H9 (cell line): Measurements from ENCODE around the gene ASB10. TPM values are rescaled to one million over a fixed set of nuclear protein-coding genes. Genes with fewer than 3 reads are reported as not detected.

Experiments
- DNase-seq: peaks from one replicate; pipeline ENCODE4 v3.0.0-alpha.2; 2017
- H2AFZ ChIP-seq: one replicate; pipeline ENCODE4 v1.6.1; 2013; ENCODE audit warnings: mild to moderate bottlenecking, low read length, control low read depth, moderate library complexity
- H2AK5ac ChIP-seq: 2 replicates; pipeline ENCODE4 v1.6.1; 2013; ENCODE audit warnings: low read length, control low read depth, mixed read lengths; ENCODE audit not compliant: insufficient read length
- H2BK120ac ChIP-seq: one replicate; pipeline ENCODE4 v1.6.1; 2013; ENCODE audit warnings: low read depth, mild to moderate bottlenecking, low read length, control low read depth, inconsistent platforms; ENCODE audit not compliant: poor library complexity, severe bottlenecking
- H2BK12ac ChIP-seq: 2 replicates; pipeline ENCODE4 v1.6.1; 2013; ENCODE audit warnings: low read length, control low read depth, mixed read lengths, low read depth; ENCODE audit not compliant: insufficient read length
- H2BK15ac ChIP-seq: 2 replicates; pipeline ENCODE4 v1.6.1; 2013; ENCODE audit warnings: low read depth, low read length, control low read depth
- H2BK20ac ChIP-seq: one replicate; pipeline ENCODE4 v1.6.1; 2013; ENCODE audit warnings: low read depth, mild to moderate bottlenecking, low read length, control low read depth, inconsistent platforms; ENCODE audit not compliant: poor library complexity, severe bottlenecking
- H2BK5ac ChIP-seq: 2 replicates; pipeline ENCODE4 v1.6.1; 2013; ENCODE audit warnings: low read length, control low read depth, mixed read lengths; ENCODE audit not compliant: insufficient read length
- H3K14ac ChIP-seq: 2 replicates; pipeline ENCODE4 v1.6.1; 2013; ENCODE audit warnings: low read length, control low read depth; ENCODE audit not compliant: insufficient read depth
- H3K18ac ChIP-seq: 2 replicates; pipeline ENCODE4 v1.6.1; 2013; ENCODE audit warnings: low read depth, mild to moderate bottlenecking, mixed read lengths, low read length, control low read depth; ENCODE audit not compliant: insufficient read length
- H3K23ac ChIP-seq: 2 replicates; pipeline ENCODE4 v1.6.1; 2013; ENCODE audit warnings: low read length, control low read depth, mixed read lengths, low read depth; ENCODE audit not compliant: insufficient read length
- H3K23me2 ChIP-seq: 2 replicates; pipeline ENCODE4 v1.6.1; 2013; ENCODE audit warnings: low read depth, mild to moderate bottlenecking, mixed read lengths, low read length, control low read depth; ENCODE audit not compliant: insufficient read length, poor library complexity, severe bottlenecking
- H3K27ac ChIP-seq: 2 replicates; pipeline ENCODE4 v1.5.1; 2013; ENCODE audit warnings: low read length, control low read depth, mixed read lengths, low read depth; ENCODE audit not compliant: insufficient read length
- H3K27me3 ChIP-seq: 2 replicates; pipeline ENCODE4 v1.6.1; 2013; ENCODE audit warnings: low read length, control low read depth, inconsistent platforms; ENCODE audit not compliant: insufficient read depth
- H3K4ac ChIP-seq: 2 replicates; pipeline ENCODE4 v1.6.1; 2013; ENCODE audit warnings: low read depth, mild to moderate bottlenecking, control low read depth, inconsistent platforms, low read length, moderate library complexity
- H3K4me1 ChIP-seq: 2 replicates; pipeline ENCODE4 v1.6.1; 2013; ENCODE audit warnings: low read length, control low read depth, inconsistent platforms; ENCODE audit not compliant: insufficient read depth
- H3K4me2 ChIP-seq: 2 replicates; pipeline ENCODE4 v1.6.1; 2013; ENCODE audit warnings: low read length, control low read depth, mixed read lengths; ENCODE audit not compliant: insufficient read length, insufficient read depth
- H3K56ac ChIP-seq: 2 replicates; pipeline ENCODE4 v1.6.1; 2013; ENCODE audit warnings: low read depth, mild to moderate bottlenecking, mixed read lengths, low read length, control low read depth; ENCODE audit not compliant: insufficient read length
- H3K79me1 ChIP-seq: 2 replicates; pipeline ENCODE4 v1.6.1; 2013; ENCODE audit warnings: low read depth, mild to moderate bottlenecking, moderate library complexity, low read length, control low read depth, inconsistent platforms; ENCODE audit not compliant: insufficient read depth, poor library complexity, severe bottlenecking
- H3K79me2 ChIP-seq: 2 replicates; pipeline ENCODE4 v1.6.1; 2013; ENCODE audit warnings: low read length, control low read depth, inconsistent platforms; ENCODE audit not compliant: insufficient read depth
- H3K9ac ChIP-seq: 2 replicates; pipeline ENCODE4 v1.6.1; 2013; ENCODE audit warnings: low read length, control low read depth, mixed read lengths; ENCODE audit not compliant: insufficient read length; ENCODE audit errors: extremely low read depth
- H3K9me3 ChIP-seq: one replicate; pipeline ENCODE4 v1.6.1; 2013; ENCODE audit warnings: low read depth, low read length, inconsistent platforms; ENCODE audit not compliant: control insufficient read depth
- H3T11ph ChIP-seq: one replicate; pipeline ENCODE4 v1.6.1; 2013; ENCODE audit warnings: mild to moderate bottlenecking, low read length, control low read depth, inconsistent platforms
- H4K20me1 ChIP-seq: one replicate; pipeline ENCODE4 v1.6.1; 2013; ENCODE audit not compliant: control insufficient read depth, insufficient read length, insufficient read depth
- H4K5ac ChIP-seq: 2 replicates; pipeline ENCODE4 v1.6.1; 2013; ENCODE audit warnings: low read depth, mild to moderate bottlenecking, mixed read lengths, low read length, control low read depth; ENCODE audit not compliant: insufficient read length
- H4K8ac ChIP-seq: replicated peaks from 2 replicates; pipeline ENCODE4 v1.6.1; 2013; ENCODE audit warnings: low read length, control low read depth, mixed read lengths, low read depth; ENCODE audit not compliant: insufficient read length
- H4K91ac ChIP-seq: 2 replicates; pipeline ENCODE4 v1.6.1; 2013; ENCODE audit warnings: low read depth, mild to moderate bottlenecking, moderate library complexity, mixed read lengths, low read length, control low read depth; ENCODE audit not compliant: insufficient read length
- H3K27ac Mint-ChIP-seq, 3 experiments: 2 replicates in 2 of 3; 3 replicates in 1 of 3; pipeline ENCODE4 v1.8.0; 2020 to 2021; ENCODE audit warnings: mixed read lengths in 3 of 3, mild to moderate bottlenecking in 1 of 3, moderate library complexity in 1 of 3
- H3K27me3 Mint-ChIP-seq: 2 replicates; pipeline ENCODE4 v1.8.0; 2021; ENCODE audit warnings: low read depth, mild to moderate bottlenecking, moderate library complexity, mixed read lengths
- H3K36me3 Mint-ChIP-seq, 3 experiments: 2 replicates in 2 of 3; 3 replicates in 1 of 3; pipeline ENCODE4 v1.8.0; 2020 to 2021; ENCODE audit warnings: low read depth in 3 of 3, mixed read lengths in 3 of 3; ENCODE audit not compliant: insufficient read depth in 1 of 3
- H3K4me1 Mint-ChIP-seq, 2 experiments: 2 replicates each; pipeline ENCODE4 v1.8.0; 2020; ENCODE audit warnings: mixed read lengths in 2 of 2
- H3K4me3 Mint-ChIP-seq, 2 experiments: 2 replicates in 1 of 2; 3 replicates in 1 of 2; pipeline ENCODE4 v1.8.0; 2020 to 2021; ENCODE audit warnings: mild to moderate bottlenecking in 2 of 2, mixed read lengths in 2 of 2, moderate library complexity in 1 of 2
- H3K9me3 Mint-ChIP-seq, 2 experiments: 2 replicates in 1 of 2; 3 replicates in 1 of 2; pipeline ENCODE4 v1.8.0; 2020; ENCODE audit warnings: mild to moderate bottlenecking in 2 of 2, mixed read lengths in 2 of 2, moderate library complexity in 1 of 2
- WGBS: extraction: QIAGEN DNeasy Blood & Tissue Kit; methylation state at CpG from one replicate; pipeline ENCODE4 v1.1.7; 2013; ENCODE audit warnings: missing lambda C conversion rate, low lambda C conversion rate, mixed read lengths; ENCODE audit not compliant: insufficient read length; ENCODE audit errors: extremely low coverage; 5-methylcytosine and 5-hydroxymethylcytosine counted together
- total RNA-seq: library from RNA; stranded (reverse); gene quantifications from 2 replicates; pipeline ENCODE4 v1.2.1, GENCODE V29; 2021
- TF ChIP-seq, protein P1 (sequence below): fragments of 200-600 bp; sonication (generic); conservative IDR thresholded peaks from 3 replicates; pipeline ENCODE4 v1.8.0; 2021; ENCODE audit warnings: antibody characterized with exemption, mild to moderate bottlenecking

The ASB10 gene
- total RNA-seq, 1 experiment from 2014 or later, result not detected

DNA sequence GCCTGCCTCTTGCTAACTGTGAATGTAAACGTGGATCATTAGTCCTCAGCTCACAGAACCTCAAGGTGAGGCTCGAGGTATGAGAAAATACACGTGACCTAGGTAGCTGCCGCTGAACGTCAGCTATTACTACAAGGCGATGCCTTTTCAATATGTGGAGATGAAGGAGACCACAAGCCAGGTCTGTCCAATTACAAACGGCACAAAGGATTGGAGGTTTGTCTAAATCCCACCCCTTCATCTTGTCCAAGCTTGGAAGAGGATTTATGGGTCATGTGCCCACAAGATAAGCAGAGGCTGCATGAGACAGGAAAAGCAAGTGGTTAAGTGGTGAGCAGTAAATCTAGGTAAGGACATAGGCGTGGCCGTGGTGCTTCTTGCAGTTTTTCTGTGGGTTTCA lies 19.9 kb upstream of the ASB10 start:
- no peak overlapping the region for H4K8ac ChIP-seq
- no peak for DNase-seq
- no peak overlapping the region for H2AFZ ChIP-seq
- peaks cover 46% of the 10 kb centered on the region for H3K27me3 Mint-ChIP-seq
- H3K9me3 ChIP-seq, result no peaks in the 10 kb centered on the region
- H3K4me1 Mint-ChIP-seq, result peaks cover 13 to 16% of the 10 kb centered on the region in 2 experiments
- H2BK120ac ChIP-seq, result no peak overlapping the region
- H3K27ac Mint-ChIP-seq, result no peak overlapping the region
- H4K5ac ChIP-seq, result no peak overlapping the region
- no peak overlapping the region for H3K56ac ChIP-seq
- H3K36me3 Mint-ChIP-seq, result peaks cover 0 to 5% (median 0%) of the 10 kb centered on the region in 3 experiments; a peak in 3 of 7 replicates
- TF ChIP-seq, protein P1, sequence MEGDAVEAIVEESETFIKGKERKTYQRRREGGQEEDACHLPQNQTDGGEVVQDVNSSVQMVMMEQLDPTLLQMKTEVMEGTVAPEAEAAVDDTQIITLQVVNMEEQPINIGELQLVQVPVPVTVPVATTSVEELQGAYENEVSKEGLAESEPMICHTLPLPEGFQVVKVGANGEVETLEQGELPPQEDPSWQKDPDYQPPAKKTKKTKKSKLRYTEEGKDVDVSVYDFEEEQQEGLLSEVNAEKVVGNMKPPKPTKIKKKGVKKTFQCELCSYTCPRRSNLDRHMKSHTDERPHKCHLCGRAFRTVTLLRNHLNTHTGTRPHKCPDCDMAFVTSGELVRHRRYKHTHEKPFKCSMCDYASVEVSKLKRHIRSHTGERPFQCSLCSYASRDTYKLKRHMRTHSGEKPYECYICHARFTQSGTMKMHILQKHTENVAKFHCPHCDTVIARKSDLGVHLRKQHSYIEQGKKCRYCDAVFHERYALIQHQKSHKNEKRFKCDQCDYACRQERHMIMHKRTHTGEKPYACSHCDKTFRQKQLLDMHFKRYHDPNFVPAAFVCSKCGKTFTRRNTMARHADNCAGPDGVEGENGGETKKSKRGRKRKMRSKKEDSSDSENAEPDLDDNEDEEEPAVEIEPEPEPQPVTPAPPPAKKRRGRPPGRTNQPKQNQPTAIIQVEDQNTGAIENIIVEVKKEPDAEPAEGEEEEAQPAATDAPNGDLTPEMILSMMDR, result no peak
- no peak overlapping the region for H3K23ac ChIP-seq
- H2AK5ac ChIP-seq, result no peak overlapping the region
- H3K4me1 ChIP-seq, result peaks cover 5% of the 10 kb centered on the region; the same call in 1 of the 2 replicates
- no peak overlapping the region for H4K91ac ChIP-seq
- no CpG with 5 or more reads among the region's 9 CpGs for WGBS
- H3K27ac ChIP-seq, result no peak overlapping the region
- H3T11ph ChIP-seq, result no peak overlapping the region
- H2BK12ac ChIP-seq, result no peak overlapping the region
- H3K4ac ChIP-seq, result no peak overlapping the region
- no peak overlapping the region for H3K18ac ChIP-seq
- peaks cover 3% of the 10 kb centered on the region for H4K20me1 ChIP-seq
- H3K4me2 ChIP-seq, result no peak overlapping the region
- no peaks in the 10 kb centered on the region for H3K79me2 ChIP-seq
- H3K9me3 Mint-ChIP-seq, result no peaks in the 10 kb centered on the region
- no peaks in the 10 kb centered on the region for H3K79me1 ChIP-seq
- no peak overlapping the region for H3K4me3 Mint-ChIP-seq
- no peak overlapping the region for H2BK15ac ChIP-seq
- no peak overlapping the region for H2BK5ac ChIP-seq
- no peak overlapping the region for H2BK20ac ChIP-seq
- H3K14ac ChIP-seq, result no peak overlapping the region
- no peaks in the 10 kb centered on the region for H3K23me2 ChIP-seq
- no peaks in the 10 kb centered on the region for H3K27me3 ChIP-seq
- H3K9ac ChIP-seq, result no peak overlapping the region
